ENCODE measurements around the gene PDE6C.

Gene PDE6C

GRCh38 chr10:93652857-93653256 is 40.5 kb downstream of the PDE6C start:
- no peak overlapping the region for H3K4me3 Mint-ChIP-seq
- H3K9me3 Mint-ChIP-seq = no peaks in the 10 kb centered on the region
- H3K36me3 Mint-ChIP-seq (ENCODE audit: low read depth) = no peaks in the 10 kb centered on the region
- H3K27me3 Mint-ChIP-seq (ENCODE audit: low read depth) = no peaks in the 10 kb centered on the region
- H3K4me1 Mint-ChIP-seq (ENCODE audit: low read depth) = no peaks in the 10 kb centered on the region
- no peak overlapping the region for H3K27ac Mint-ChIP-seq

- Mint-ChIP-seq H3K4me1 (ENCODE audit: low read depth) (no peaks in the 10 kb centered on the region), H3K9me3 (no peaks in the 10 kb centered on the region), H3K27ac (no peak overlapping the region), H3K36me3 (ENCODE audit: low read depth) (no peaks in the 10 kb centered on the region), H3K27me3 (ENCODE audit: low read depth) (no peaks in the 10 kb centered on the region), H3K4me3 (no peak overlapping the region)
These were observed 41.9 kb downstream of the PDE6C start for GRCh38 chr10:93654201-93654600.

GRCh38 chr10:93656155-93656554 is 43.8 kb downstream of the PDE6C start:
- H3K36me3 Mint-ChIP-seq (ENCODE audit: low read depth) = peaks cover 6% of the 10 kb centered on the region
- no peaks in the 10 kb centered on the region for H3K27me3 Mint-ChIP-seq (ENCODE audit: low read depth)
- no peaks in the 10 kb centered on the region for H3K9me3 Mint-ChIP-seq
- no peak overlapping the region for H3K27ac Mint-ChIP-seq
- H3K4me3 Mint-ChIP-seq = no peak overlapping the region
- H3K4me1 Mint-ChIP-seq (ENCODE audit: low read depth) = no peaks in the 10 kb centered on the region

- Mint-ChIP-seq H3K27me3 (ENCODE audit: low read depth) (no peaks in the 10 kb centered on the region), H3K9me3 (no peaks in the 10 kb centered on the region), H3K4me1 (ENCODE audit: low read depth) (no peaks in the 10 kb centered on the region), H3K27ac (no peak overlapping the region), H3K4me3 (no peak overlapping the region), H3K36me3 (ENCODE audit: low read depth) (peaks cover 6% of the 10 kb centered on the region)
These were observed 45.4 kb downstream of the PDE6C start for GRCh38 chr10:93657757-93658156.

DNA sequence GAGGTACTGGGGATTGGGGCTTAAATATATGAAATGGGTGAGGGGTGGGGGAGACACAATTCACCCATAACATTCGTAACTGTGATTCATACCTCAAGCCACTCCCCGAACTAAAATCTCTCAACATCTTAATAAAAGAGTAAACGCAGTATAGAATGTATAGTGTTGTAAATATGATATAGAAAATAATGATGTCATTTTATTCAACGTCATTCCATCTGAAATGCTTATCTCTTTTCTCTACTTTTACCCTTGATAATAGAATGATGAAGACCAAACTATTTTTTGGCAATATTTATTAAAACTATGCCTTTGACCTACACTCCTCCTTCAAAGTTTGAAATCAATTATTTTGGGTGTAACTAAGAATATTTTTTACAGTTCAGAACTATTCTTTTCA is 53.7 kb downstream of the PDE6C start:
- Mint-ChIP-seq H3K36me3 (ENCODE audit: low read depth) (peaks cover 10% of the 10 kb centered on the region), H3K27ac (no peak overlapping the region), H3K4me1 (ENCODE audit: low read depth) (no peaks in the 10 kb centered on the region), H3K4me3 (no peak overlapping the region), H3K27me3 (ENCODE audit: low read depth) (no peaks in the 10 kb centered on the region), H3K9me3 (no peaks in the 10 kb centered on the region)

DNA sequence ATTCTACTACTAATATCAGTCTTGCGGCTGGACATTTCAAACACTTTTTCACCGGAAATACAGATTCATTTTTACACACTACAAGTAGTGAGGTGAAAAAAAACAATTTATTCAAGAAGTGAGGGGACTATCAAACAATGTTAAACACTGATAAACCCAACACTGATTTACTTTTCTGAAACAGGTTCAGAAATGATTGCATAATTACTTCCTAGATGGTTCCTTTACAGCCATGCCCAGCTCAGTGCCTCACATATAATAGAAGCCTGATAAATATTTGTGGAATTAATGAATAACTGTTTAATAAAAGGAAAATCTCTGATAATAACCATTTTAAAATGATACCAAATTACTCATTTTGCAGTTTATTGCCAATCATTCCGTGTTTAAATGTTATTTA is 55.5 kb downstream of the PDE6C start:
- Mint-ChIP-seq H3K4me1 (ENCODE audit: low read depth) (no peaks in the 10 kb centered on the region), H3K27me3 (ENCODE audit: low read depth) (no peaks in the 10 kb centered on the region), H3K9me3 (no peaks in the 10 kb centered on the region), H3K4me3 (no peak overlapping the region), H3K27ac (no peak overlapping the region), H3K36me3 (ENCODE audit: low read depth) (peaks cover 10% of the 10 kb centered on the region)

DNA sequence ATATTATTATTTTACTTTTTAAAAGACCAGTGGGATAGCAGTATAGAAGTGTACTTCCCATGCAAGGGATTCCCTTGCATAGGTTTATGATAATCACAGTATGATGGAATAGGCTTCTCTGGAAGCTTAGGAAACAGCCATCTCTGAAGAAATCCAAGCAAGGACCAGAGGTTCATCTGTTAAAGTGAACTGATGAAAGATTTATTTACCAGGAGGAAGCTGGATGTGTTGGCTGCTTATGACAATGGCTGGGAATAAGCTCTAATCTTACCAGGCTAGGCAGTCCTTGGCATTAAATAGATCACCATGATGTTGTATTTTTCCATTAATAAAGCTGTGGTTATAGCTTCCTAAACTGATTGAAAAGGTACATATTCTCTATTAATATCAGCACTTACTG is 58.0 kb downstream of the PDE6C start:
- Mint-ChIP-seq H3K9me3 (no peaks in the 10 kb centered on the region), H3K4me1 (ENCODE audit: low read depth) (no peaks in the 10 kb centered on the region), H3K36me3 (ENCODE audit: low read depth) (peaks cover 17% of the 10 kb centered on the region), H3K27me3 (ENCODE audit: low read depth) (no peaks in the 10 kb centered on the region), H3K4me3 (no peak overlapping the region), H3K27ac (no peak overlapping the region)

GRCh38 chr10:93671042-93671441 is 58.7 kb downstream of the PDE6C start:
- H3K36me3 Mint-ChIP-seq (ENCODE audit: low read depth) = peaks cover 17% of the 10 kb centered on the region
- no peaks in the 10 kb centered on the region for H3K9me3 Mint-ChIP-seq
- no peaks in the 10 kb centered on the region for H3K27me3 Mint-ChIP-seq (ENCODE audit: low read depth)
- no peak overlapping the region for H3K27ac Mint-ChIP-seq
- H3K4me3 Mint-ChIP-seq = no peak overlapping the region
- H3K4me1 Mint-ChIP-seq (ENCODE audit: low read depth) = no peaks in the 10 kb centered on the region

DNA sequence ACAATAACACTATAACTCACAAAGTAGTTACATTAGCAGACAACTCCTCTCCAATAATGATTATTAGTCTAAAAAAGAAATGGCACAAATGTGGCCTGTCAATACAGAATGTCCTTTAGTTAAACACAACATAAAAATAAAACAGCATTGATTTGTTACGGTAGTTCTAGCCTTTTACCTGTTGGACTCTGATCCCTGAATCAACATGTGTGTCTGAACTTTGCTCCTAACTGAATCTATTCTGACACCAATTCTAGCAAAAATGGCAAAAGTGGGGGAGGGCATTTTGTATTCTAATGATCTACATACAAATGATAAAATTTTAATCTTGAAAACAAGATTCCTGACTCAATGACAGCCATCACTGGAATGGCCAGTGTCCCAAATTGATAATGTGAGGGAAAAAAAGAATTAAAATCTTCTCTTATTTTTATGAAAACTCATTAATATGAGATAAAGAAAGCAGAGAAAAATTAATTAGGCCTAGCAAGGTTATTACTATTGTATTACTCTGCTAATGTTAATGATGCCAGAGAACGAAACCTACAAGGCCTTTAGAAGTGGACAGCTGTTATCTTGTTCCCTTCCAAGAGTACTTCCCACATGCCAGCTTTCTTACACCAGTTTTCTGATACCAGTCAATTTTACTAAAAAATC is 59.8 kb downstream of the PDE6C start:
- no peaks in the 10 kb centered on the region for H3K27me3 Mint-ChIP-seq (ENCODE audit: low read depth)

GRCh38 chr10:93672890-93673289 is 60.6 kb downstream of the PDE6C start:
- H3K9me3 Mint-ChIP-seq = no peaks in the 10 kb centered on the region
- no peaks in the 10 kb centered on the region for H3K4me1 Mint-ChIP-seq (ENCODE audit: low read depth)
- no peak overlapping the region for H3K27ac Mint-ChIP-seq
- peaks cover 15% of the 10 kb centered on the region for H3K36me3 Mint-ChIP-seq (ENCODE audit: low read depth)
- no peaks in the 10 kb centered on the region for H3K27me3 Mint-ChIP-seq (ENCODE audit: low read depth)
- H3K4me3 Mint-ChIP-seq = no peak overlapping the region

More for the DNA sequence above, 59.8 kb downstream of the PDE6C start:
- no peak overlapping the region for H3K4me3 Mint-ChIP-seq
- H3K36me3 Mint-ChIP-seq (ENCODE audit: low read depth) = peaks cover 16% of the 10 kb centered on the region
- H3K9me3 Mint-ChIP-seq = no peaks in the 10 kb centered on the region
- H3K27ac Mint-ChIP-seq = no peak overlapping the region
- no peaks in the 10 kb centered on the region for H3K4me1 Mint-ChIP-seq (ENCODE audit: low read depth)

- Mint-ChIP-seq H3K9me3 (no peaks in the 10 kb centered on the region), H3K27me3 (ENCODE audit: low read depth) (no peaks in the 10 kb centered on the region), H3K27ac (no peak overlapping the region), H3K4me1 (ENCODE audit: low read depth) (no peaks in the 10 kb centered on the region), H3K36me3 (ENCODE audit: low read depth) (peaks cover 17% of the 10 kb centered on the region), H3K4me3 (no peak overlapping the region)
These were observed 61.5 kb downstream of the PDE6C start for GRCh38 chr10:93673791-93674190.

GRCh38 chr10:93678386-93678785 is 66.0 kb downstream of the PDE6C start:
- no peak overlapping the region for H3K27ac Mint-ChIP-seq
- peaks cover 10% of the 10 kb centered on the region for H3K36me3 Mint-ChIP-seq (ENCODE audit: low read depth)

GRCh38 chr10:93678805-93679587 is 66.7 kb downstream of the PDE6C start:
- Mint-ChIP-seq H3K9me3 (no peaks in the 10 kb centered on the region), H3K27me3 (ENCODE audit: low read depth) (no peaks in the 10 kb centered on the region), H3K4me1 (ENCODE audit: low read depth) (no peaks in the 10 kb centered on the region), H3K4me3 (no peak overlapping the region), H3K36me3 (ENCODE audit: low read depth) (peaks cover 10% of the 10 kb centered on the region), H3K27ac (no peak overlapping the region)

More at GRCh38 chr10:93678386-93678785, 66.0 kb downstream of the PDE6C start:
- Mint-ChIP-seq H3K9me3 (no peaks in the 10 kb centered on the region), H3K4me1 (ENCODE audit: low read depth) (no peaks in the 10 kb centered on the region), H3K4me3 (no peak overlapping the region), H3K27me3 (ENCODE audit: low read depth) (no peaks in the 10 kb centered on the region)

DNA sequence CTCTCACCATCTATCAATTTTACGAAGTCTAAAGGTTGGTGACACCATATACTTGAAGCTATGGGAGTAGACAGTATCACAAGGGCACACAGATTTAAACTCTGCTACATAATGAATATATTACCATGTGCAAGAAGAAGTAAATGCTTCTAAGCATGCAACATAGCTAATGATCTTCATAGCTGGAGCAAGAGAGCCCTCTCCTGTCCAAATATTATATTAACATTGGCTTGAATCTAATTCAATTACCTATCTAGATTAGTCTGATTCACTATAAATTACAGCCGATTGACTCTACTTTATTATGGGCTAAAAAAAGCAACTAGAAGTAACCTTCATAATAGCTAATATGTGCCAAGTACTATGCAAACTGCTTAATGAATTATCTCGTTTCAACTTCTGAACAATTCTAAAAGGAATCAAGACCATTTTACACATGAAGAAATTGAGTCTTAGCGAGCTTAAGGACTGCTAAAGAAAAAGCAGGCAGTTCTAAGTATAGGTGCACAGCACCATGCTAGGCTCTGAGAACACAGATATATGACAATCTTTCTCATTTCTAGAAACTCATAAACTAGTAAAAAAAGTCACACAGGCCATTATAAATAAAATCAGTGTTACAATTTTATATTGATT is 68.2 kb downstream of the PDE6C start:
- Mint-ChIP-seq H3K27ac (no peak overlapping the region), H3K4me1 (ENCODE audit: low read depth) (no peaks in the 10 kb centered on the region), H3K4me3 (no peak overlapping the region), H3K36me3 (ENCODE audit: low read depth) (peaks cover 3% of the 10 kb centered on the region), H3K27me3 (ENCODE audit: low read depth) (no peaks in the 10 kb centered on the region), H3K9me3 (no peaks in the 10 kb centered on the region)

DNA sequence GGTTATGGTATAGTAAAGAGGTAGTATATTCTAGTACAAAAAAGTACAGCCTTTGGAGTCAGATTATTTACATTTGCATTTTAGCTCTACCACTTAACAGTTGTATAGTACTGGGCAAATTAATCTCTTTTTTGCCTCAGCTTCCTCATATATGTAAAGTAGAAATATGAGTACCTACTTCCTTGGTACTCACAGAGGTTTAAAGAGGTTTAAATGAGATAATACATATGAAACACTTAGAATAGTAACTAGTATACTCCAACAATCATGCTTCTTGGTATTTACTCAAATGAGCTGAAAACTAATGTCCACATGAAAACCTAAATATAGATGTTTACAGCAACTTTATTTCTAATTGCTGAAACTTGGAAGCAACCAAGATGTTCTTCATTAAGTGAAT is 75.4 kb downstream of the PDE6C start:
- no peaks in the 10 kb centered on the region for H3K9me3 Mint-ChIP-seq
- H3K36me3 Mint-ChIP-seq (ENCODE audit: low read depth) = peaks cover 5% of the 10 kb centered on the region
- no peaks in the 10 kb centered on the region for H3K27me3 Mint-ChIP-seq (ENCODE audit: low read depth)
- H3K27ac Mint-ChIP-seq = no peak overlapping the region
- no peaks in the 10 kb centered on the region for H3K4me1 Mint-ChIP-seq (ENCODE audit: low read depth)
- H3K4me3 Mint-ChIP-seq = no peak overlapping the region

All from T-helper 1 cell treated with Interleukin-12 subunit alpha and Interleukin-12 subunit beta and Interleukin-4 antibody, amounts not matched to agents 30 μg/mL and 1 μg/mL, for 36 hours (primary cell).